ENCODE measurements around the gene POMGNT1. TPM values are rescaled to one million over a fixed set of nuclear protein-coding genes. Genes with fewer than 3 reads are reported as not detected.
A peak's percentile ranks its signal among the peaks of the same experiment; 100 is the strongest.

POMGNT1 gene
- total and polyA plus RNA-seq, 10 of the 15 experiments (the other 5 are each of a cell fraction or from before 2014, with no cell fraction given), result 8.6 to 35.2 (median 29.5) TPM

GRCh38 chr1:46247436-46248121 lies 49.3 kb upstream of the POMGNT1 start, which contains the start of gene RAD54L (continued):
- TF ChIP-seq BCL3 (IDR thresholded peaks at IDR 0.05; ENCODE audit: borderline replicate concordance, insufficient read depth, low read depth, low read length, poor library complexity, severe bottlenecking) (peak; percentile 63), ZZZ3 (IDR thresholded peaks at IDR 0.05; ENCODE audit: control insufficient read depth, insufficient read length, low read depth) (no peak), GATAD2B (conservative IDR thresholded peaks at IDR 0.05; ENCODE audit: low read depth) (peak; percentile 45; the same call in 1 of the 2 replicates), ATF2 (IDR thresholded peaks at IDR 0.05; ENCODE audit: low read length) (no peak), BMI1 (IDR thresholded peaks at IDR 0.05; ENCODE audit: borderline replicate concordance) (no peak), SMAD1 (IDR thresholded peaks at IDR 0.05; ENCODE audit: low read depth, partially characterized antibody) (no peak), USF1 (IDR thresholded peaks at IDR 0.05; ENCODE audit: borderline replicate concordance, extremely low read length, insufficient read depth, low read depth, low read length) (no peak), STAT1 (conservative IDR thresholded peaks at IDR 0.05) (peak; percentile 87; the same call in 1 of the 2 replicates), SIX5 (IDR thresholded peaks at IDR 0.05; ENCODE audit: low read depth, low read length, severe bottlenecking) (peak; percentile 31), KDM1A (IDR thresholded peaks at IDR 0.05; ENCODE audit: borderline replicate concordance) (no peak), YBX1 (IDR thresholded peaks at IDR 0.05) (no peak), POLR2AphosphoS5 (IDR thresholded peaks at IDR 0.05; ENCODE audit: low read length) (peak; percentile 83), ZNF274 (IDR thresholded peaks at IDR 0.05; ENCODE audit: insufficient read depth, insufficient read length) (no peak), JUND (IDR thresholded peaks at IDR 0.05; ENCODE audit: low read depth, low read length) (no peak), HDAC2 (IDR thresholded peaks at IDR 0.05) (peak; percentile 82; the same call in 1 of the 2 replicates), STAT3 (IDR thresholded peaks at IDR 0.05; ENCODE audit: low read depth, low read length) (no peak), EZH2 (IDR thresholded peaks at IDR 0.05; ENCODE audit: borderline replicate concordance, control insufficient read depth, low read depth, low read length) (no peak)
- TF ChIP-seq, protein P1, sequence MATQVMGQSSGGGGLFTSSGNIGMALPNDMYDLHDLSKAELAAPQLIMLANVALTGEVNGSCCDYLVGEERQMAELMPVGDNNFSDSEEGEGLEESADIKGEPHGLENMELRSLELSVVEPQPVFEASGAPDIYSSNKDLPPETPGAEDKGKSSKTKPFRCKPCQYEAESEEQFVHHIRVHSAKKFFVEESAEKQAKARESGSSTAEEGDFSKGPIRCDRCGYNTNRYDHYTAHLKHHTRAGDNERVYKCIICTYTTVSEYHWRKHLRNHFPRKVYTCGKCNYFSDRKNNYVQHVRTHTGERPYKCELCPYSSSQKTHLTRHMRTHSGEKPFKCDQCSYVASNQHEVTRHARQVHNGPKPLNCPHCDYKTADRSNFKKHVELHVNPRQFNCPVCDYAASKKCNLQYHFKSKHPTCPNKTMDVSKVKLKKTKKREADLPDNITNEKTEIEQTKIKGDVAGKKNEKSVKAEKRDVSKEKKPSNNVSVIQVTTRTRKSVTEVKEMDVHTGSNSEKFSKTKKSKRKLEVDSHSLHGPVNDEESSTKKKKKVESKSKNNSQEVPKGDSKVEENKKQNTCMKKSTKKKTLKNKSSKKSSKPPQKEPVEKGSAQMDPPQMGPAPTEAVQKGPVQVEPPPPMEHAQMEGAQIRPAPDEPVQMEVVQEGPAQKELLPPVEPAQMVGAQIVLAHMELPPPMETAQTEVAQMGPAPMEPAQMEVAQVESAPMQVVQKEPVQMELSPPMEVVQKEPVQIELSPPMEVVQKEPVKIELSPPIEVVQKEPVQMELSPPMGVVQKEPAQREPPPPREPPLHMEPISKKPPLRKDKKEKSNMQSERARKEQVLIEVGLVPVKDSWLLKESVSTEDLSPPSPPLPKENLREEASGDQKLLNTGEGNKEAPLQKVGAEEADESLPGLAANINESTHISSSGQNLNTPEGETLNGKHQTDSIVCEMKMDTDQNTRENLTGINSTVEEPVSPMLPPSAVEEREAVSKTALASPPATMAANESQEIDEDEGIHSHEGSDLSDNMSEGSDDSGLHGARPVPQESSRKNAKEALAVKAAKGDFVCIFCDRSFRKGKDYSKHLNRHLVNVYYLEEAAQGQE (IDR thresholded peaks at IDR 0.05; ENCODE audit: low read depth, low read length), result 0 out of 2 replicates have a peak, but pooled peaks have one; percentile 19
- TF ChIP-seq, protein P2, sequence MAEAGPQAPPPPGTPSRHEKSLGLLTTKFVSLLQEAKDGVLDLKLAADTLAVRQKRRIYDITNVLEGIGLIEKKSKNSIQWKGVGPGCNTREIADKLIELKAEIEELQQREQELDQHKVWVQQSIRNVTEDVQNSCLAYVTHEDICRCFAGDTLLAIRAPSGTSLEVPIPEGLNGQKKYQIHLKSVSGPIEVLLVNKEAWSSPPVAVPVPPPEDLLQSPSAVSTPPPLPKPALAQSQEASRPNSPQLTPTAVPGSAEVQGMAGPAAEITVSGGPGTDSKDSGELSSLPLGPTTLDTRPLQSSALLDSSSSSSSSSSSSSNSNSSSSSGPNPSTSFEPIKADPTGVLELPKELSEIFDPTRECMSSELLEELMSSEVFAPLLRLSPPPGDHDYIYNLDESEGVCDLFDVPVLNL (IDR thresholded peaks at IDR 0.05; ENCODE audit: low read depth, low read length), result peak; percentile 100
